ENCODE measurements around the gene IVL. TPM values are rescaled to one million over a fixed set of nuclear protein-coding genes. Genes with fewer than 3 reads are reported as not detected.

IVL gene, protein sequence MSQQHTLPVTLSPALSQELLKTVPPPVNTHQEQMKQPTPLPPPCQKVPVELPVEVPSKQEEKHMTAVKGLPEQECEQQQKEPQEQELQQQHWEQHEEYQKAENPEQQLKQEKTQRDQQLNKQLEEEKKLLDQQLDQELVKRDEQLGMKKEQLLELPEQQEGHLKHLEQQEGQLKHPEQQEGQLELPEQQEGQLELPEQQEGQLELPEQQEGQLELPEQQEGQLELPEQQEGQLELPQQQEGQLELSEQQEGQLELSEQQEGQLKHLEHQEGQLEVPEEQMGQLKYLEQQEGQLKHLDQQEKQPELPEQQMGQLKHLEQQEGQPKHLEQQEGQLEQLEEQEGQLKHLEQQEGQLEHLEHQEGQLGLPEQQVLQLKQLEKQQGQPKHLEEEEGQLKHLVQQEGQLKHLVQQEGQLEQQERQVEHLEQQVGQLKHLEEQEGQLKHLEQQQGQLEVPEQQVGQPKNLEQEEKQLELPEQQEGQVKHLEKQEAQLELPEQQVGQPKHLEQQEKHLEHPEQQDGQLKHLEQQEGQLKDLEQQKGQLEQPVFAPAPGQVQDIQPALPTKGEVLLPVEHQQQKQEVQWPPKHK
- not detected in 2 replicates for total RNA-seq
- not detected for polyA plus RNA-seq (2012)

DNA sequence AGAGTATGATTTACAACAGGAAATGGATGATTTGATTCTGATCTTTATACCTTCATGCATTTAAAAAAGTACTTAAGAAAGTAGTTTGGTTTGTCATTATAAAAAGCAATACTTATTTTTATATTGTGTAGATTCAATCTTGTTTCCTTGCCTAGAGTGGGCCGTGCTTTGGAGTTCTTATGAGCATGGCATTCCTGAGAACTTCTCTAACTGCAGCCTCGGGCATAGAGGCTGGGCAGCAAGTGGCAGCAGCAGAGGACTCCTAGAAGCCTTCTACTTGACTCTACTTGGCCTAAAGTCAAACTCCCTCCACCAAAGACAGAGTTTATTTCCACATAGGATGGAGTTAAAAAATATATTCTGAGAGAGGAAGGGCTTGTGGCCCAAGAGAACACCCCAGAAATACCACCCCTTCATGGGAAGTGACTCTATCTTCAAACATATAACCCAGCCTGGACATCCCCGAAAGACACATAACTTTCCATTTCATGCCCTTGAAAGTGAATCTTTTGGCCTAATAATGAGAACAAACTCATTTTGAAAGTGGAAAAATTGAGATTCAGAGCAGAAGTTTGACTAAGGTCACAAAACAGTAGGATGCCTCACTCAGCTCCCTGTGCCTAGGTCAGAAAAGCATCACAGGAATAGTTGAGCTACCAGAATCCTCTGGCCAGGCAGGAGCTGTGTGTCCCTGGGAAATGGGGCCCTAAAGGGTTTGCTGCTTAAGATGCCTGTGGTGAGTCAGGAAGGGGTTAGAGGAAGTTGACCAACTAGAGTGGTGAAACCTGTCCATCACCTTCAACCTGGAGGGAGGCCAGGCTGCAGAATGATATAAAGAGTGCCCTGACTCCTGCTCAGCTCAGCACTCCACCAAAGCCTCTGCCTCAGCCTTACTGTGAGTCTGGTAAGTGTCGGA is at the start of gene IVL:
TSS of gene IVL (plus strand) at position 861 of the 916 bp plus-strand sequence. CDS start 1,252 bp downstream, outside the sequence.
- no peak for DNase-seq (ENCODE audit: low read depth)

- DNase-seq (ENCODE audit: low read depth), result no peak
Measured at GRCh38 chr1:152859696-152860095, 48.6 kb upstream of the IVL start, which contains the start of gene LCE7A. Gene LCE7A (plus strand): TSS chr1:152859996. CDS start chr1:152860698, 702 bp downstream.

DNA sequence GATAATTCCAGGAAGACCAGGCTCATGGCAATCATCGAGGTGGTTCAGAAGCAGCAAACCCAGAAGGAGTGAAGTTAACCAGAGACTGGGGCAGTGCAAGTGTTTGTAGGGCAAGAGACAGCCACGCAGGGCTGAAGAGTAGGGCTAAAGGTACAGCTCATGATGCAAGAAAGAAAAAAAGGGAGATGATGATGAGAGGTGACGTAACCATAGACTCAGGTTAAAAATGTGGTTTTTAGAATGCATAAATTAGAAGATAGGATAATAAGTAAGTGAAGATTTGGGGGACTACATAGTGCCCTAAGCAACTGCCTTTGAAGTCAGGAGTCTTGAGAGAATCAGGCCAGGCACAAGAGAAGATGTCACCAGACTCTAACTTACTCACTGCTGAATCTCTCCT is 48.2 kb upstream of the IVL start:
- no peak for DNase-seq (ENCODE audit: low read depth)

GRCh38 chr1:152861374-152861773 is 47.0 kb upstream of the IVL start:
- DNase-seq (ENCODE audit: low read depth), result no peak

- no peak for DNase-seq (ENCODE audit: low read depth)
Measured at GRCh38 chr1:152864443-152864842, 43.9 kb upstream of the IVL start.

- no peak for DNase-seq (ENCODE audit: low read depth)
Measured at GRCh38 chr1:152866321-152866720, 42.0 kb upstream of the IVL start.

GRCh38 chr1:152869808-152870419 is 38.4 kb upstream of the IVL start:
- DNase-seq (ENCODE audit: low read depth), result peak; percentile 80

GRCh38 chr1:152870831-152871730 is 37.3 kb upstream of the IVL start:
- DNase-seq (ENCODE audit: low read depth), result no peak

DNA sequence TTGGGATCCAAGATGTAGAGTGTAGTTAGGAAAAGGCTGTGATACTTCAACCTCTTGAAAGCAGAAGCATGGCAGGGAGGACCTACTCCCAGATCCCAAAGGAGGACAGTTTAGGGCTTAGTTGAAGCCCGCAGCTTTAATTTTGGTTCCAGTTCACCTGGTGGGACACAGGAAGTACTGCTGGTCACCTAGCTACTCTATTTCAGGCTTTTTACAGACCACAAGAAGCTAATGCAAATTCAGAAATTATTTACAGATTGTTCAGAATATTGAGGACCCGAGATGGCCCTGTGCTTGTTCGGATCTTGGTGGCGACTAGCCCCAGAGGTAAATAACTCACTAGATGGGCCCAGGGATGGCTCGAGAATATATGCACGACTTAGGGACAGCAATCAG is 36.6 kb upstream of the IVL start:
- DNase-seq (ENCODE audit: low read depth), result no peak

DNA sequence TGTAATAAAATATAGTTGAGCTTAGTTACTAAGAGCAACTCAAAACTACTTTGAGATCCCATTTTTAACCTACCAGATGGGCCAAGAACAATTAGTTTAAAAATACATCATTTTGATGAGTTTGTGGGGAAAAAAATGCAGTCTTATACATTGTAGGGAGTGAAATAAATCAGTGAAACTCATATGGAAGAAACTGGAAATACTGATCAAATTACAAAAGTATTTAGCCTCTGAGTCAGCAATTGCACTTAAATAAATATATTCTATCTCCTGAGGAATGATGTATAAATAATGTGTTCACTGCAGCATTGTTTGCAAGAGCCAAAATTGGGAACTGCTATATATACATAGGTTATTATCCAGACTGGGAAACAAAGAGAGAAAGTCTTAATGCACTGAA is 34.9 kb upstream of the IVL start:
- DNase-seq (ENCODE audit: low read depth), result no peak

GRCh38 chr1:152876827-152877226 is 31.5 kb upstream of the IVL start:
- no peak for DNase-seq (ENCODE audit: low read depth)

- DNase-seq (ENCODE audit: low read depth), result no peak
Measured at GRCh38 chr1:152878042-152878441, 30.3 kb upstream of the IVL start, which contains the start of gene SMCP. Gene SMCP (plus strand): TSS chr1:152878322. CDS start chr1:152884423, 6,101 bp downstream.

GRCh38 chr1:152879559-152880198 is 28.7 kb upstream of the IVL start:
- DNase-seq (ENCODE audit: low read depth), result no peak

DNA sequence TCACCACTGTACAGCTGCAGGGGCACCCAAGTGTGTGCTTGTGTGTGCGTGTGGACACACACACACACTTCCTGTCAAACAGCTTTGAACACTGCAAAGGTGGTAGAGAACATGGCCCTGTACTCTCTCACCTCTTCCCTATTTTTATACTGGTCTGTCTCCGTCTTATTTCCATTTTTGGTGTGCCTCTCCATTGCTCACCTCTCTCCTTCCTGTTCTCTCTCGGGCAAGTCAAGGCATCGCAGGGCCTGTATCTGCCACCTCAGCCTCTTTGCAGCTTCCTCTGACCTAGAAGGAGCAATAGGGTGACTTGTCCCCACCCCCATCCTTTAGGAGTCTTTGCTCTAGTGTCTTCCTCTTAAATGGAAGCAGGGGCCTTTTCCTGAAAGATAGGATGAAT is 28.0 kb upstream of the IVL start:
- DNase-seq (ENCODE audit: low read depth), result no peak

DNA sequence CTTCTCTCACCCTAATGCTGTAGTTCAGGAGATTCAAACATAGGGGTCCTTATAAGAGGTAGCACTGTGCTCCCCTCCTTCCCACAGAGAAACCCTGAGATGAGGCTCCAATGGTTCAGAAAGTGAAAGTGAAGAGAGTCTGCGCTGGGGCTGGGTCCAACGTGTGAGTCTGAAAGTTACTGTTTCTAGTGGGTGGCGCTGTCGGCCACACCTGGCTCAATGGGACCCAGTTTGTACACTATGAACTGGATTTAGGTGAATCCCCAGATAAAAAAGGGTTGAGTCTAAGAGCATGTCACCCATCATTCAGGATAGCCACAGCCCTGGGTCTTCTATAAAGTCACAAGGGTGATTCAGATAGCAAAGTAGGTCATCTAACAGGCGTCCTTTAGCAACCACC is 27.4 kb upstream of the IVL start:
- no peak for DNase-seq (ENCODE audit: low read depth)

DNA sequence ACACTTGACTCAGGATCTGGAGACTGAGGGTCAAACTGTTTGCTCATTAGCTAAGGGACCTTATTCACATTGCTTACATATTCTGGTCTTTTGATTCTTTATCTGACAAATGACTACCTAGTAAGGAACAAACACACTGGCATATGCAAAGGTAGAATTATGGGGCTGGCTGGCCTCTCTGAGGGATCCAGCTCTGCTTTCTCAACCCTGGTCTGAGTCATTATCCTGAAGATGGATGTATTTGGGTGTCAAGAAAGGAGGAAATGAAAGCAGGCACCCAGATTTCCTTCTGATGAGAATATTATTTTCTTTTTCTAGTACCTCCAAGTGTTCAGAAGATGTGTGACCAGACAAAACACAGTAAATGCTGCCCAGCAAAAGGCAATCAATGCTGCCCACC is 24.3 kb upstream of the IVL start:
- DNase-seq (ENCODE audit: low read depth), result no peak

GRCh38 chr1:152884506-152884905 is 23.8 kb upstream of the IVL start:
- no peak for DNase-seq (ENCODE audit: low read depth)

- no peak for DNase-seq (ENCODE audit: low read depth)
Measured at GRCh38 chr1:152884966-152885624, 23.3 kb upstream of the IVL start.

GRCh38 chr1:152886085-152886484 is 22.3 kb upstream of the IVL start:
- no peak for DNase-seq (ENCODE audit: low read depth)
